ENCODE data around the gene PRDM4.

DNA sequence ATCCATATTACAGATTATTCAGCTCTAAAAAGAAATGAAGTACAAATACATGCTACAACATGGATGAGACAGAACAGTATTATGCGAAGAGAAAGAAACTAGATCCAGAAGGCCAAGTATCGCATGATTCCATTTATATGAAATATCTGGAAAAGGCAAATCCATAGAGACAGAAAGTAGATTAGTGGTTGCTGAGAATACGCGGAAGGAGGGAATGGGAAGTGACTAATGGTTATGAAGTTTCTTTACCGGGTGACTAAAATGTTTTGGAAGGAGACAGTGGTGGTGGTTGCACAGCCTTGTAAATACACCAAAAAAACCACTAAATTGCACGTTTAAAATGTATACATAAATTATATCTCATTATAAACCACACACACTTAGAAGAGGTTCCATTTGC is 12.5 kb downstream of the PRDM4 start:
- TF ChIP-seq POLR2A (IDR thresholded peaks at IDR 0.05; ENCODE audit: low read depth) = no peak
- TF ChIP-seq, protein P1, sequence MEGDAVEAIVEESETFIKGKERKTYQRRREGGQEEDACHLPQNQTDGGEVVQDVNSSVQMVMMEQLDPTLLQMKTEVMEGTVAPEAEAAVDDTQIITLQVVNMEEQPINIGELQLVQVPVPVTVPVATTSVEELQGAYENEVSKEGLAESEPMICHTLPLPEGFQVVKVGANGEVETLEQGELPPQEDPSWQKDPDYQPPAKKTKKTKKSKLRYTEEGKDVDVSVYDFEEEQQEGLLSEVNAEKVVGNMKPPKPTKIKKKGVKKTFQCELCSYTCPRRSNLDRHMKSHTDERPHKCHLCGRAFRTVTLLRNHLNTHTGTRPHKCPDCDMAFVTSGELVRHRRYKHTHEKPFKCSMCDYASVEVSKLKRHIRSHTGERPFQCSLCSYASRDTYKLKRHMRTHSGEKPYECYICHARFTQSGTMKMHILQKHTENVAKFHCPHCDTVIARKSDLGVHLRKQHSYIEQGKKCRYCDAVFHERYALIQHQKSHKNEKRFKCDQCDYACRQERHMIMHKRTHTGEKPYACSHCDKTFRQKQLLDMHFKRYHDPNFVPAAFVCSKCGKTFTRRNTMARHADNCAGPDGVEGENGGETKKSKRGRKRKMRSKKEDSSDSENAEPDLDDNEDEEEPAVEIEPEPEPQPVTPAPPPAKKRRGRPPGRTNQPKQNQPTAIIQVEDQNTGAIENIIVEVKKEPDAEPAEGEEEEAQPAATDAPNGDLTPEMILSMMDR (IDR thresholded peaks at IDR 0.05) = no peak
